ENCODE results near the gene S100A3. TPM values are rescaled to one million over a fixed set of nuclear protein-coding genes. Genes with fewer than 3 reads are reported as not detected.

S100A3 gene
- polyA plus RNA-seq, 3 donors: 0.31 to 0.54 TPM; not detected in 1

- Mint-ChIP-seq H3K27ac (peak overlapping the region in 4 of 7 donors; percentile 46 to 68 (median 63)), H3K36me3 (peaks cover 34 to 42% of the 10 kb centered on the region in 2 donors), H3K4me3 (no peak overlapping the region), H3K4me1 (peaks cover 85% of the 10 kb centered on the region), H3K27me3 (ENCODE audit: low read depth in 3 of 3) (peaks cover 0 to 3% (median 0%) of the 10 kb centered on the region in 3 donors), H3K9me3 (peaks cover 0 to 1% (median 0%) of the 10 kb centered on the region in 7 donors)
- WGBS (ENCODE audit: insufficient coverage): 69% methylated on average over 4 of the region's 6 CpGs
- Histone ChIP-seq H3K9ac (ENCODE audit: insufficient read depth, low read length, poor library complexity, severe bottlenecking) (no peak overlapping the region), H3K4me1 (ENCODE audit: control insufficient read depth in 1 of 2, insufficient read depth in 2 of 2, low read length in 2 of 2) (peaks cover 75 to 87% of the 10 kb centered on the region in 2 donors), H3K9me3 (replicated peaks in 1 of 2; ENCODE audit: control insufficient read depth in 1 of 2, insufficient read depth in 1 of 2, low read length in 2 of 2) (no peaks in the 10 kb centered on the region), H2AFZ (ENCODE audit: insufficient read depth, low read depth, low read length, poor library complexity, severe bottlenecking) (no peak overlapping the region), H3K36me3 (replicated peaks in 1 of 2; ENCODE audit: control insufficient read depth in 1 of 2, insufficient read depth in 2 of 2, low read length in 2 of 2) (peaks cover 12 to 17% of the 10 kb centered on the region in 2 donors), H3K27me3 (ENCODE audit: control insufficient read depth in 2 of 2, insufficient read depth in 2 of 2, low read length in 2 of 2) (no peaks in the 10 kb centered on the region), H3K4me3 (replicated peaks in 1 of 3; ENCODE audit: low read depth in 2 of 3, low read length in 3 of 3) (no peak overlapping the region), H4K20me1 (ENCODE audit: insufficient read depth, low read length) (peaks cover 35% of the 10 kb centered on the region), H3K4me2 (replicated peaks; ENCODE audit: extremely low read depth, low read length, poor library complexity, severe bottlenecking) (no peak overlapping the region), H3K27ac (ENCODE audit: low read depth in 1 of 2, low read length in 2 of 2) (no peak overlapping the region), H3K79me2 (ENCODE audit: insufficient read depth, low read length) (peaks cover 40% of the 10 kb centered on the region)
- no peak for DNase-seq
- intact Hi-C loops (cut with micrococcal nuclease): no loop called here
- TF ChIP-seq CTCF (IDR thresholded peaks at IDR 0.05): no peak
Observed at GRCh38 chr1:153538315-153538821, 10.7 kb downstream of the S100A3 start.

DNA sequence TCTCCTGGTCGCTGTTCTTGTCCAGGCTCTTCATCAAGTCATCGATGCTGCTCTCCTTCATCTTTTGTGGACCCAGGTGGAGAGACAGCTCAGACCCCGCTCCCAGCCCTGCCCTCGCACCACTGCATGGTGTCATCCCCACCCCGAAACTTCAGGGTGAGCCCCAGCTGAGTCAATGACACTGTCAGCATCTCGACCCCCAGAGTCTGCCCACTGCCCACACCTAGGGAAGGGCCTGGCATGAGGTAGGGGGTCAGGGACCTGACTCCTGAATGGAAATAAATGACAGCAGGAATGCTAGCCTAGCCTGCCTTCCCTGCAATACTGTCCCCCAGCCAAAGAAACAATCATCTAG, 11.7 kb downstream of the S100A3 start:
- no peak for DNase-seq
- no peaks in the 10 kb centered on the region for H3K27me3 ChIP-seq (ENCODE audit: control insufficient read depth in 2 of 2, insufficient read depth in 2 of 2, low read length in 2 of 2)
- peaks cover 6 to 7% of the 10 kb centered on the region in 2 donors for H3K36me3 ChIP-seq (replicated peaks in 1 of 2; ENCODE audit: control insufficient read depth in 1 of 2, insufficient read depth in 2 of 2, low read length in 2 of 2)
- no peak overlapping the region for H3K4me2 ChIP-seq (replicated peaks; ENCODE audit: extremely low read depth, low read length, poor library complexity, severe bottlenecking)
- intact Hi-C loops (cut with micrococcal nuclease): no loop called here
- peaks cover 0 to 1% (median 0%) of the 10 kb centered on the region in 7 donors for H3K9me3 Mint-ChIP-seq
- H3K9me3 ChIP-seq (replicated peaks in 1 of 2; ENCODE audit: control insufficient read depth in 1 of 2, insufficient read depth in 1 of 2, low read length in 2 of 2): no peaks in the 10 kb centered on the region
- H3K4me1 Mint-ChIP-seq: peaks cover 85% of the 10 kb centered on the region
- H3K4me1 ChIP-seq (ENCODE audit: control insufficient read depth in 1 of 2, insufficient read depth in 2 of 2, low read length in 2 of 2): peaks cover 75 to 87% of the 10 kb centered on the region in 2 donors
- no peak overlapping the region for H2AFZ ChIP-seq (ENCODE audit: insufficient read depth, low read depth, low read length, poor library complexity, severe bottlenecking)
- H3K4me3 Mint-ChIP-seq: no peak overlapping the region
- H3K27me3 Mint-ChIP-seq (ENCODE audit: low read depth in 3 of 3): peaks cover 0 to 3% (median 0%) of the 10 kb centered on the region in 3 donors
- no peak overlapping the region for H3K4me3 ChIP-seq (replicated peaks in 1 of 3; ENCODE audit: low read depth in 2 of 3, low read length in 3 of 3)
- H3K79me2 ChIP-seq (ENCODE audit: insufficient read depth, low read length): peaks cover 40% of the 10 kb centered on the region
- H3K27ac Mint-ChIP-seq: peak overlapping the region in 6 of 7 donors; percentile 63 to 99 (median 96)
- H3K9ac ChIP-seq (ENCODE audit: insufficient read depth, low read length, poor library complexity, severe bottlenecking): no peak overlapping the region
- TF ChIP-seq CTCF (IDR thresholded peaks at IDR 0.05): no peak
- peak overlapping the region; percentile 96 to 98 for H3K27ac ChIP-seq (ENCODE audit: low read depth in 1 of 2, low read length in 2 of 2)
- WGBS (ENCODE audit: insufficient coverage): 100% methylated on average over 4 of the region's 6 CpGs
- peaks cover 34% of the 10 kb centered on the region for H4K20me1 ChIP-seq (ENCODE audit: insufficient read depth, low read length)
- peaks cover 24 to 34% of the 10 kb centered on the region in 2 donors for H3K36me3 Mint-ChIP-seq
